Stimulated activated CD8-positive, alpha-beta memory T cell treated with anti-CD3 and anti-CD28 coated beads, Interleukin-4, amount 100 ng/mL, for 4 hours (primary cell): ENCODE measurements around the gene TRAPPC11.
"Not testable (repeated sequence)": the region's sequence is repeated elsewhere in the genome, so short reads cannot be mapped to it uniquely, and the experiment has no call there.

Source experiments
- DNase-seq, 2 donors: peaks; one replicate each; pipeline ENCODE4 v3.0.0-alpha.2; 2020; ENCODE audit warnings: low read depth in 2 of 2, low spot score in 1 of 2

TRAPPC11 gene

GRCh38 chr4:183659029-183659871 is at the start of gene TRAPPC11, which contains the start of gene RWDD4:
TSS of gene TRAPPC11 (plus strand) at chr4:183659293. CDS start at chr4:183663868, 4,575 bp downstream.
TSS of gene RWDD4 (minus strand) at chr4:183659185. CDS start at chr4:183658952, 233 bp downstream.
- DNase-seq = peak; percentile 83 to 91

GRCh38 chr4:183610033-183610432 is 49.1 kb upstream of the TRAPPC11 start:
- DNase-seq = no peak

- no peak for DNase-seq
These were observed 48.5 kb upstream of the TRAPPC11 start for GRCh38 chr4:183610613-183611012.

- DNase-seq = no peak
These were observed 47.8 kb upstream of the TRAPPC11 start for GRCh38 chr4:183611210-183611830.

- no peak for DNase-seq
These were observed 46.5 kb upstream of the TRAPPC11 start for GRCh38 chr4:183612329-183613250.

GRCh38 chr4:183617075-183617474 is 42.0 kb upstream of the TRAPPC11 start:
- DNase-seq = no peak

GRCh38 chr4:183618681-183619080 is 40.4 kb upstream of the TRAPPC11 start:
- no peak for DNase-seq

- no peak for DNase-seq
These were observed 38.7 kb upstream of the TRAPPC11 start for GRCh38 chr4:183620421-183620820.

- DNase-seq = no peak
These were observed 37.2 kb upstream of the TRAPPC11 start for GRCh38 chr4:183621875-183622274.

GRCh38 chr4:183624548-183624947 is 34.5 kb upstream of the TRAPPC11 start:
- no peak for DNase-seq

- DNase-seq = no peak
These were observed 32.9 kb upstream of the TRAPPC11 start for GRCh38 chr4:183626168-183626567.

- not testable (repeated sequence) for DNase-seq
These were observed 31.8 kb upstream of the TRAPPC11 start for GRCh38 chr4:183627286-183627685.

- no peak for DNase-seq
These were observed 31.0 kb upstream of the TRAPPC11 start for GRCh38 chr4:183627979-183628588.

- DNase-seq = no peak
These were observed 27.4 kb upstream of the TRAPPC11 start for GRCh38 chr4:183631577-183632198.

- DNase-seq = no peak
These were observed 26.4 kb upstream of the TRAPPC11 start for GRCh38 chr4:183632689-183633088.

GRCh38 chr4:183633476-183634400 is 25.4 kb upstream of the TRAPPC11 start:
- DNase-seq = no peak

GRCh38 chr4:183635321-183635720 is 23.8 kb upstream of the TRAPPC11 start:
- DNase-seq = no peak

- no peak for DNase-seq
These were observed 23.4 kb upstream of the TRAPPC11 start for GRCh38 chr4:183635741-183636140.

GRCh38 chr4:183636503-183636902 is 22.6 kb upstream of the TRAPPC11 start:
- no peak for DNase-seq
